Cardiac muscle cell (in vitro differentiated cells and primary cell): ENCODE data around the gene CACNG6. TPM values are rescaled to one million over a fixed set of nuclear protein-coding genes. Genes with fewer than 3 reads are reported as not detected.

ENCODE experiments used
- DNase-seq, 2 donors: peaks; one replicate each; pipeline versions ENCODE4 v3.0.0 to v3.0.0-alpha.2; 2010 to 2017; ENCODE audit warnings: low read depth in 1 of 2, low spot score in 1 of 2
- H3K27ac ChIP-seq: fragments of 200-600 bp; sonication (generic); 2 replicates; pipeline ENCODE4 v1.5.1; 2016
- H3K27me3 ChIP-seq: fragments of 200-600 bp; sonication (generic); 2 replicates; pipeline ENCODE4 v1.6.0; 2016; ENCODE audit warnings: control low read depth
- H3K36me3 ChIP-seq: fragments of 200-600 bp; sonication (generic); 2 replicates; pipeline ENCODE4 v1.5.1; 2016; ENCODE audit warnings: control low read depth
- H3K4me1 ChIP-seq: fragments of 200-600 bp; sonication (generic); 2 replicates; pipeline ENCODE4 v1.8.1; 2017; ENCODE audit warnings: low read depth, mild to moderate bottlenecking, mixed run types
- H3K4me3 ChIP-seq: fragments of 200-600 bp; sonication (generic); 2 replicates; pipeline ENCODE4 v1.5.1; 2016; ENCODE audit warnings: mild to moderate bottlenecking
- H3K9me3 ChIP-seq: fragments of 200-600 bp; sonication (generic); 2 replicates; pipeline ENCODE4 v1.5.1; 2017; ENCODE audit warnings: low read depth, mild to moderate bottlenecking, control low read depth
- CTCF ChIP-seq: IDR thresholded peaks from 2 replicates; pipeline ENCODE4 v1.5.1; 2012; ENCODE audit warnings: low read depth, mild to moderate bottlenecking, low read length
- polyA plus RNA-seq: library from polyadenylated mRNA; unstranded; fragments of >200 nt; fragmentation: Nextera tagmentation; extraction: Ambion mirVana; gene quantifications from 2 replicates; pipeline ENCODE4 v1.2.1, GENCODE V29; 2016
- total RNA-seq: library from RNA; depleted of rRNA; stranded (reverse); fragments of >200 nt; gene quantifications from 2 replicates; pipeline ENCODE4 v1.2.3, GENCODE V29; 2016

CACNG6 gene
- total and polyA plus RNA-seq, 2 experiments from 2014 or later: 30.6 to 73.1 TPM

- TF ChIP-seq CTCF: no peak
- Histone ChIP-seq H3K4me3 (no peak overlapping the region), H3K27ac (no peak overlapping the region), H3K27me3 (no peaks in the 10 kb centered on the region), H3K36me3 (no peaks in the 10 kb centered on the region), H3K9me3 (no peaks in the 10 kb centered on the region), H3K4me1 (peaks cover 7% of the 10 kb centered on the region)
- no peak for DNase-seq
These were observed 3.4 kb downstream of the CACNG6 start for GRCh38 chr19:53994811-53995210.

- Histone ChIP-seq H3K36me3 (no peaks in the 10 kb centered on the region), H3K4me1 (no peaks in the 10 kb centered on the region), H3K9me3 (no peaks in the 10 kb centered on the region), H3K27me3 (peaks cover 6% of the 10 kb centered on the region), H3K4me3 (no peak overlapping the region), H3K27ac (no peak overlapping the region)
- TF ChIP-seq CTCF: no peak
- no peak for DNase-seq
These were observed 6.8 kb downstream of the CACNG6 start for GRCh38 chr19:53998223-53998622.

GRCh38 chr19:53999694-54000093 is 8.3 kb downstream of the CACNG6 start:
- Histone ChIP-seq H3K4me1 (no peaks in the 10 kb centered on the region), H3K27me3 (peaks cover 6% of the 10 kb centered on the region), H3K27ac (no peak overlapping the region), H3K36me3 (no peaks in the 10 kb centered on the region), H3K4me3 (no peak overlapping the region), H3K9me3 (no peaks in the 10 kb centered on the region)
- no peak for TF ChIP-seq CTCF
- DNase-seq: no peak

GRCh38 chr19:54001496-54001895 is 10.1 kb downstream of the CACNG6 start:
- no peak for DNase-seq
- no peak for TF ChIP-seq CTCF
- Histone ChIP-seq H3K9me3 (no peaks in the 10 kb centered on the region), H3K4me1 (no peaks in the 10 kb centered on the region), H3K4me3 (no peak overlapping the region), H3K36me3 (no peaks in the 10 kb centered on the region), H3K27ac (no peak overlapping the region), H3K27me3 (peaks cover 6% of the 10 kb centered on the region)

GRCh38 chr19:54002495-54003315 is 11.3 kb downstream of the CACNG6 start:
- H3K36me3 ChIP-seq: no peaks in the 10 kb centered on the region
- no peaks in the 10 kb centered on the region for H3K4me1 ChIP-seq
- no peak overlapping the region for H3K27ac ChIP-seq
- TF ChIP-seq CTCF: no peak
- peaks cover 6% of the 10 kb centered on the region for H3K27me3 ChIP-seq
- no peak for DNase-seq
- H3K9me3 ChIP-seq: no peaks in the 10 kb centered on the region
- no peak overlapping the region for H3K4me3 ChIP-seq
